ENCODE measurements around the gene HIF3A. TPM values are rescaled to one million over a fixed set of nuclear protein-coding genes. Genes with fewer than 3 reads are reported as not detected.

HIF3A gene
- total RNA-seq, 1 experiment from 2014 or later = 31.9 TPM

DNA sequence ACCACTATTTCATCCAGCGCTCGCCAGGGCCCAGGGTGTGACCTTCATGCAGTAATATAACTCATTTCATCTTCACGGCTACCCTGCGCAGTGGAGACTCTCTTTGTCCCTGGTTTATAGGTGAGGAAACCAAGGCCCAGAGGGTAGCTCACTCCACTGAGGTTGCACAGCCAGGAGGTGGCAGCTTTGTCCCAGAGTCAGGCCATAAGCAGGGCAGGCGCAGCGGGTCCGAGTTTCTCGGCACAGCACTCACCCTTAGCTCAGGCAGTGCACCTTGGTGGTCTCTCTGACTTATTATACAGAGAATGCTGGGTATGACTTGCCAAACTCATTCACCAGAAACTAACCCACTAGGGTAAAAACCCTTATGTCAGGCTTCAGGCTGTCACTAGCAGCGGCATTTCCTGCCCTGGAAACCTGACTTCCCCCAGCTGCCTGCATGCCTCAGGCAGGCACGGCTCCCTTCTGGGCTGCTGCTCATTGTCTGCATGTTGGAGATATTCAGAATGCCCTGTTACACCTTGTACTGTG, 74.6 kb downstream of the HIF3A start:
- Mint-ChIP-seq H3K9me3 (no peaks in the 10 kb centered on the region), H3K27ac (peak overlapping the region; percentile 89 to 96 (median 90); a peak in 6 of 7 replicates), H3K36me3 (ENCODE audit: insufficient read depth in 1 of 3, low read depth in 3 of 3) (peaks cover 11 to 33% (median 33%) of the 10 kb centered on the region in 3 experiments; a peak in 6 of 7 replicates), H3K4me1 (peaks cover 32 to 41% of the 10 kb centered on the region in 2 experiments), H3K27me3 (ENCODE audit: low read depth) (no peaks in the 10 kb centered on the region; the same call in 1 of the 2 replicates), H3K4me3 (no peak overlapping the region)
- no peak overlapping the region for H3K14ac ChIP-seq (ENCODE audit: insufficient read depth, low read length)
- H3K9me3 ChIP-seq (ENCODE audit: control insufficient read depth, low read depth, low read length) = no peaks in the 10 kb centered on the region
- no peak overlapping the region for H3K18ac ChIP-seq (ENCODE audit: insufficient read length, low read depth, low read length)
- no peak overlapping the region for H2AK5ac ChIP-seq (ENCODE audit: insufficient read length, low read length)
- WGBS (ENCODE audit: extremely low coverage, insufficient read length, low lambda C conversion rate) = no CpG with 5 or more reads among the region's 10 CpGs
- H2BK15ac ChIP-seq (ENCODE audit: low read depth, low read length) = no peak overlapping the region
- H4K91ac ChIP-seq (ENCODE audit: insufficient read length, low read depth, low read length) = no peak overlapping the region
- TF ChIP-seq, protein P1, sequence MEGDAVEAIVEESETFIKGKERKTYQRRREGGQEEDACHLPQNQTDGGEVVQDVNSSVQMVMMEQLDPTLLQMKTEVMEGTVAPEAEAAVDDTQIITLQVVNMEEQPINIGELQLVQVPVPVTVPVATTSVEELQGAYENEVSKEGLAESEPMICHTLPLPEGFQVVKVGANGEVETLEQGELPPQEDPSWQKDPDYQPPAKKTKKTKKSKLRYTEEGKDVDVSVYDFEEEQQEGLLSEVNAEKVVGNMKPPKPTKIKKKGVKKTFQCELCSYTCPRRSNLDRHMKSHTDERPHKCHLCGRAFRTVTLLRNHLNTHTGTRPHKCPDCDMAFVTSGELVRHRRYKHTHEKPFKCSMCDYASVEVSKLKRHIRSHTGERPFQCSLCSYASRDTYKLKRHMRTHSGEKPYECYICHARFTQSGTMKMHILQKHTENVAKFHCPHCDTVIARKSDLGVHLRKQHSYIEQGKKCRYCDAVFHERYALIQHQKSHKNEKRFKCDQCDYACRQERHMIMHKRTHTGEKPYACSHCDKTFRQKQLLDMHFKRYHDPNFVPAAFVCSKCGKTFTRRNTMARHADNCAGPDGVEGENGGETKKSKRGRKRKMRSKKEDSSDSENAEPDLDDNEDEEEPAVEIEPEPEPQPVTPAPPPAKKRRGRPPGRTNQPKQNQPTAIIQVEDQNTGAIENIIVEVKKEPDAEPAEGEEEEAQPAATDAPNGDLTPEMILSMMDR (conservative IDR thresholded peaks at IDR 0.05) = no peak
- no peak overlapping the region for H3K9ac ChIP-seq (ENCODE audit: extremely low read depth, insufficient read length, low read length)
- peaks cover 7% of the 10 kb centered on the region; the same call in 1 of the 2 replicates for H3K4me1 ChIP-seq (ENCODE audit: insufficient read depth, low read length)
- no peak overlapping the region for H2BK5ac ChIP-seq (ENCODE audit: insufficient read length, low read length)
- H3T11ph ChIP-seq (ENCODE audit: low read length) = no peak overlapping the region
- no peaks in the 10 kb centered on the region for H4K20me1 ChIP-seq (ENCODE audit: control insufficient read depth, insufficient read depth, insufficient read length)
- H2BK20ac ChIP-seq (ENCODE audit: low read depth, low read length, poor library complexity, severe bottlenecking) = no peak overlapping the region
- H3K23me2 ChIP-seq (ENCODE audit: insufficient read length, low read depth, low read length, poor library complexity, severe bottlenecking) = no peaks in the 10 kb centered on the region
- DNase-seq = no peak
- H2BK12ac ChIP-seq (ENCODE audit: insufficient read length, low read depth, low read length) = no peak overlapping the region
- H3K56ac ChIP-seq (ENCODE audit: insufficient read length, low read depth, low read length) = no peak overlapping the region
- H3K4ac ChIP-seq (ENCODE audit: low read depth, low read length) = no peak overlapping the region
- H2AFZ ChIP-seq (ENCODE audit: low read length) = no peak overlapping the region
- no peaks in the 10 kb centered on the region for H3K79me1 ChIP-seq (ENCODE audit: insufficient read depth, low read depth, low read length, poor library complexity, severe bottlenecking)
- no peak overlapping the region for H3K27ac ChIP-seq (ENCODE audit: insufficient read length, low read depth, low read length)
- no peak overlapping the region for H3K4me2 ChIP-seq (ENCODE audit: insufficient read depth, insufficient read length, low read length)
- no peak overlapping the region for H2BK120ac ChIP-seq (ENCODE audit: low read depth, low read length, poor library complexity, severe bottlenecking)
- no peaks in the 10 kb centered on the region for H3K27me3 ChIP-seq (ENCODE audit: insufficient read depth, low read length)
- no peaks in the 10 kb centered on the region; the same call in 1 of the 2 replicates for H3K79me2 ChIP-seq (ENCODE audit: insufficient read depth, low read length)
- no peak overlapping the region for H4K5ac ChIP-seq (ENCODE audit: insufficient read length, low read depth, low read length)
- H4K8ac ChIP-seq (replicated peaks; ENCODE audit: insufficient read length, low read depth, low read length) = no peak overlapping the region
- H3K23ac ChIP-seq (ENCODE audit: insufficient read length, low read depth, low read length) = no peak overlapping the region

All from H9 (cell line).